SHP77 (cell line): ENCODE data around the gene TAF4.

ENCODE experiments used
- DNase-seq, 2 experiments: peaks; one replicate each; lab custom pipeline; 2025; lab: John Stamatoyannopoulos, UW

TAF4 gene

GRCh38 chr20:62021793-62022385 lies 43.8 kb downstream of the TAF4 start:
- no peak for DNase-seq

GRCh38 chr20:62020935-62021701 lies 44.6 kb downstream of the TAF4 start:
- DNase-seq: no peak

- no peak for DNase-seq
These were observed 45.7 kb downstream of the TAF4 start for GRCh38 chr20:62019881-62020492.

- DNase-seq: no peak
These were observed 46.4 kb downstream of the TAF4 start for GRCh38 chr20:62019144-62019805.

- DNase-seq: no peak
These were observed 47.1 kb downstream of the TAF4 start for GRCh38 chr20:62018437-62019143.

GRCh38 chr20:62015540-62016288 lies 50.0 kb downstream of the TAF4 start:
- no peak for DNase-seq

GRCh38 chr20:62014889-62015537 lies 50.7 kb downstream of the TAF4 start:
- no peak for DNase-seq

- DNase-seq: no peak
These were observed 51.2 kb downstream of the TAF4 start for GRCh38 chr20:62014488-62014775.

GRCh38 chr20:62012631-62013030 lies 53.0 kb downstream of the TAF4 start:
- DNase-seq: no peak

GRCh38 chr20:62011938-62012534 lies 53.6 kb downstream of the TAF4 start:
- no peak for DNase-seq

GRCh38 chr20:62011403-62011790 lies 54.3 kb downstream of the TAF4 start:
- no peak for DNase-seq

- peak; percentile 52 to 55 for DNase-seq
These were observed 54.9 kb downstream of the TAF4 start for GRCh38 chr20:62010551-62011402.

GRCh38 chr20:62009869-62010445 lies 55.7 kb downstream of the TAF4 start:
- DNase-seq: no peak

- no peak for DNase-seq
These were observed 56.4 kb downstream of the TAF4 start for GRCh38 chr20:62009322-62009721.

GRCh38 chr20:62008643-62009183 lies 57.0 kb downstream of the TAF4 start:
- DNase-seq: no peak

GRCh38 chr20:62007127-62007647 lies 58.5 kb downstream of the TAF4 start:
- no peak for DNase-seq

GRCh38 chr20:62006482-62006881 lies 59.2 kb downstream of the TAF4 start:
- DNase-seq: no peak

- DNase-seq: no peak
These were observed 61.1 kb downstream of the TAF4 start for GRCh38 chr20:62004614-62005013.
